ENCODE measurements around the gene GABBR1. TPM values are rescaled to one million over a fixed set of nuclear protein-coding genes. Genes with fewer than 3 reads are reported as not detected.

The GABBR1 gene
- polyA plus RNA-seq, 1 donor (not counting 4 experiments of a cell fraction or from before 2014, with no cell fraction given): 18.9 TPM

DNA sequence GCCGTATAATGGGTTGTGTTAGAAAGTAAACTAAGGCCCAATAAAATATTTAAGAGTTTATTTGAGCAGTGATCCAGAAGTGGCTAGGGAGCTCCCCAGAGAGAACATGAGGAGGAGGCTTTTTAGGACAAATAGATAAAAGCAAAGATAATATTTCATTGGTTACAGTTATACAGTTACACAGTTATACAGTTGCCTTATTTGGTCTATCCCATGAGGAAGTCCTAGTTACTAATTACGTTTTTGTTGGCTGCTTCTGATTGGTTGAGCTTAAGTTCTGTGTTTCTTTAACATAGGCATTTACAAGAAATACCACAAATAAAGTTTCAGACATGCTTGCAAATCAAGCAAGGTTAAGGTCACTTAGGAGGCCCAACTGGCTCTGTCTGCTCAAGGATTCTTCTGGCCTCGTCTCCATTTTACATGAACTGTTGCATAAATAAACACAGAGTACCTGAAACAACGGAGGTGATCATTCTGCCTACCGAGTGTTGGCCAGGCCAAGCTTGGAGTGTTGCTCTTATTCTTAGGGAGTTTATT, 80.4 kb downstream of the GABBR1 start:
- Histone ChIP-seq H4K20me1 (ENCODE audit: control insufficient read depth, extremely low read depth, insufficient read depth, low read length) (no peaks in the 10 kb centered on the region), H3K36me3 (ENCODE audit: control insufficient read depth in 2 of 2, extremely low read depth in 1 of 2, insufficient read depth in 2 of 2, low read length in 2 of 2) (no peaks in the 10 kb centered on the region), H3K4me3 (ENCODE audit: control insufficient read depth in 2 of 3, extremely low read depth in 1 of 3, insufficient read depth in 2 of 3, low read depth in 1 of 3, low read length in 3 of 3) (no peak overlapping the region), H3K27me3 (ENCODE audit: control insufficient read depth, extremely low read depth, insufficient read depth, low read length) (peaks cover 26% of the 10 kb centered on the region), H3K9me3 (ENCODE audit: control insufficient read depth, low read depth, low read length) (no peaks in the 10 kb centered on the region), H3K9me1 (ENCODE audit: control insufficient read depth, extremely low read depth, insufficient read depth, low read length) (no peaks in the 10 kb centered on the region), H2AFZ (ENCODE audit: control insufficient read depth, low read length) (no peak overlapping the region), H3K4me1 (ENCODE audit: control insufficient read depth, extremely low read depth, insufficient read depth, low read length) (peaks cover 3% of the 10 kb centered on the region), H3K4me2 (ENCODE audit: control insufficient read depth, extremely low read depth, insufficient read depth, low read depth, low read length) (peak overlapping the region; percentile 65), H3K79me2 (ENCODE audit: control insufficient read depth, insufficient read depth, low read length) (no peaks in the 10 kb centered on the region), H3K27ac (ENCODE audit: control insufficient read depth, insufficient read depth, low read length) (no peak overlapping the region), H3K9ac (ENCODE audit: control insufficient read depth, extremely low read depth, insufficient read depth, low read length) (no peak overlapping the region)
- FAIRE-seq (no peak), DNase-seq (ENCODE audit: low read depth, low spot score) (no peak)
- dilution Hi-C loops (cut with MboI; ENCODE audit: extremely low pct_ligation_motif_present, low sequenced_read_pairs): no loop called here
- TF ChIP-seq, protein P1, sequence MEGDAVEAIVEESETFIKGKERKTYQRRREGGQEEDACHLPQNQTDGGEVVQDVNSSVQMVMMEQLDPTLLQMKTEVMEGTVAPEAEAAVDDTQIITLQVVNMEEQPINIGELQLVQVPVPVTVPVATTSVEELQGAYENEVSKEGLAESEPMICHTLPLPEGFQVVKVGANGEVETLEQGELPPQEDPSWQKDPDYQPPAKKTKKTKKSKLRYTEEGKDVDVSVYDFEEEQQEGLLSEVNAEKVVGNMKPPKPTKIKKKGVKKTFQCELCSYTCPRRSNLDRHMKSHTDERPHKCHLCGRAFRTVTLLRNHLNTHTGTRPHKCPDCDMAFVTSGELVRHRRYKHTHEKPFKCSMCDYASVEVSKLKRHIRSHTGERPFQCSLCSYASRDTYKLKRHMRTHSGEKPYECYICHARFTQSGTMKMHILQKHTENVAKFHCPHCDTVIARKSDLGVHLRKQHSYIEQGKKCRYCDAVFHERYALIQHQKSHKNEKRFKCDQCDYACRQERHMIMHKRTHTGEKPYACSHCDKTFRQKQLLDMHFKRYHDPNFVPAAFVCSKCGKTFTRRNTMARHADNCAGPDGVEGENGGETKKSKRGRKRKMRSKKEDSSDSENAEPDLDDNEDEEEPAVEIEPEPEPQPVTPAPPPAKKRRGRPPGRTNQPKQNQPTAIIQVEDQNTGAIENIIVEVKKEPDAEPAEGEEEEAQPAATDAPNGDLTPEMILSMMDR (optimal IDR thresholded peaks at IDR 0.05 in 1 of 3, IDR thresholded peaks at IDR 0.05 in 1 of 3, conservative IDR thresholded peaks at IDR 0.05 in 1 of 3; ENCODE audit: extremely low read depth in 1 of 3, insufficient read depth in 2 of 3, low read length in 3 of 3): no peak
- no peak for TF ChIP-seq EZH2 (IDR thresholded peaks at IDR 0.05; ENCODE audit: low read length)

DNA sequence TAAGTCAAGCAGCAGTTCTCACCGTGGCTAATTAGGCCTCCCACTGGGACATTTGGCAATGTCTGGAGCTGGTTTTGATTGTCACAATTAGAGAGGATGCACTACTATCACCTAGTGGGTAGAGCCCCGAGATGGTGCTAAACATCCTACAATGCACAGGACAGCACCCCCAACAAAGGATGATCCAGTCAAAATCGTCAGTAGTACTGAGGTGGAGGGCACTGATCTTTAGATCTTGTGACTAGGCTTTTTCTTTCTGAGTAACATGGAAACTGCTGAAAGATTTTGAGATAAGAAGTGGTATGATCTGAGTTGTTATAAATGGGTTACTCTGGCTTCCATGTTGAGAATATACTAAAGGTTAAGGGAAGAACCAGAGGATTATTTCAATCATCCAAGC, 85.4 kb downstream of the GABBR1 start:
- Histone ChIP-seq H3K79me2 (ENCODE audit: control insufficient read depth, insufficient read depth, low read length) (no peaks in the 10 kb centered on the region), H3K4me2 (ENCODE audit: control insufficient read depth, extremely low read depth, insufficient read depth, low read depth, low read length) (no peak overlapping the region), H3K9ac (ENCODE audit: control insufficient read depth, extremely low read depth, insufficient read depth, low read length) (no peak overlapping the region), H3K27me3 (ENCODE audit: control insufficient read depth, extremely low read depth, insufficient read depth, low read length) (peaks cover under 1% of the 10 kb centered on the region), H2AFZ (ENCODE audit: control insufficient read depth, low read length) (no peak overlapping the region), H3K27ac (ENCODE audit: control insufficient read depth, insufficient read depth, low read length) (no peak overlapping the region), H3K9me1 (ENCODE audit: control insufficient read depth, extremely low read depth, insufficient read depth, low read length) (no peaks in the 10 kb centered on the region), H4K20me1 (ENCODE audit: control insufficient read depth, extremely low read depth, insufficient read depth, low read length) (no peaks in the 10 kb centered on the region), H3K36me3 (ENCODE audit: control insufficient read depth in 2 of 2, extremely low read depth in 1 of 2, insufficient read depth in 2 of 2, low read length in 2 of 2) (no peaks in the 10 kb centered on the region), H3K4me3 (ENCODE audit: control insufficient read depth in 2 of 3, extremely low read depth in 1 of 3, insufficient read depth in 2 of 3, low read depth in 1 of 3, low read length in 3 of 3) (no peak overlapping the region), H3K9me3 (ENCODE audit: control insufficient read depth, low read depth, low read length) (no peaks in the 10 kb centered on the region), H3K4me1 (ENCODE audit: control insufficient read depth, extremely low read depth, insufficient read depth, low read length) (no peaks in the 10 kb centered on the region)
- no peak for DNase-seq (ENCODE audit: low read depth, low spot score)
- no peak for FAIRE-seq
- TF ChIP-seq EZH2 (IDR thresholded peaks at IDR 0.05; ENCODE audit: low read length): no peak
- TF ChIP-seq, protein P1 (optimal IDR thresholded peaks at IDR 0.05 in 1 of 3, IDR thresholded peaks at IDR 0.05 in 1 of 3, conservative IDR thresholded peaks at IDR 0.05 in 1 of 3; ENCODE audit: extremely low read depth in 1 of 3, insufficient read depth in 2 of 3, low read length in 3 of 3): no peak
- dilution Hi-C loops (cut with MboI; ENCODE audit: extremely low pct_ligation_motif_present, low sequenced_read_pairs): no loop called here

Data from keratinocyte (primary cell).